Astrocyte (in vitro differentiated cells and primary cell): ENCODE measurements around the gene NPHP4.

Experiments
- EZH2 ChIP-seq: IDR thresholded peaks from 2 replicates; pipeline ENCODE4 v1.6.1; 2012; ENCODE audit warnings: mild to moderate bottlenecking, low read length, inconsistent platforms; ENCODE audit not compliant: insufficient read depth
- TF ChIP-seq, protein P1 (sequence below): IDR thresholded peaks from 2 replicates; pipeline ENCODE4 v1.5.1; 2011; ENCODE audit warnings: low read depth, mild to moderate bottlenecking, inconsistent platforms, low read length, moderate library complexity; ENCODE audit not compliant: insufficient read depth

DNA sequence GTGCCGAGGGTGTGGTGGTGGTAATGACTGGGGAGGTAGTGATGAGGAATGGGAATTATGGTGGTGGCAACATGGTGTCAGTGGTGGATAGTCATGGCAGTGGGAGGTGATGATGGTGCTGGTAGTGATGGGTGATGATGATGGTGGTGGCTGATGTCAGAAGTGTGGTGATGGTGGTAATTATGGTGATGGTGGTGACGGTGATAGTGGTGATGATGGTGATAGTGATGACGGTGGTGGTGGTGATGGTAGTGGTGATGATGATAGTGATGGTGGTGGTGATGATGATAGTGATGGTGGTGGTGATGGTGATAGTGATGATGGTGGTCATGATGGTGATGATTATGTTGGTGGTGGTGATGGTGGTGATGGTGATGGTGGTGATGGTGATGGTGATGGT lies 162.8 kb downstream of the NPHP4 start:
- no peak for TF ChIP-seq EZH2
- TF ChIP-seq, protein P1, sequence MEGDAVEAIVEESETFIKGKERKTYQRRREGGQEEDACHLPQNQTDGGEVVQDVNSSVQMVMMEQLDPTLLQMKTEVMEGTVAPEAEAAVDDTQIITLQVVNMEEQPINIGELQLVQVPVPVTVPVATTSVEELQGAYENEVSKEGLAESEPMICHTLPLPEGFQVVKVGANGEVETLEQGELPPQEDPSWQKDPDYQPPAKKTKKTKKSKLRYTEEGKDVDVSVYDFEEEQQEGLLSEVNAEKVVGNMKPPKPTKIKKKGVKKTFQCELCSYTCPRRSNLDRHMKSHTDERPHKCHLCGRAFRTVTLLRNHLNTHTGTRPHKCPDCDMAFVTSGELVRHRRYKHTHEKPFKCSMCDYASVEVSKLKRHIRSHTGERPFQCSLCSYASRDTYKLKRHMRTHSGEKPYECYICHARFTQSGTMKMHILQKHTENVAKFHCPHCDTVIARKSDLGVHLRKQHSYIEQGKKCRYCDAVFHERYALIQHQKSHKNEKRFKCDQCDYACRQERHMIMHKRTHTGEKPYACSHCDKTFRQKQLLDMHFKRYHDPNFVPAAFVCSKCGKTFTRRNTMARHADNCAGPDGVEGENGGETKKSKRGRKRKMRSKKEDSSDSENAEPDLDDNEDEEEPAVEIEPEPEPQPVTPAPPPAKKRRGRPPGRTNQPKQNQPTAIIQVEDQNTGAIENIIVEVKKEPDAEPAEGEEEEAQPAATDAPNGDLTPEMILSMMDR = no peak
